Nephron (organoid): Measurements from ENCODE around the gene UHMK1.

Experiments
- H3K27ac Mint-ChIP-seq, 3 experiments: 2 replicates each; pipeline ENCODE4 v1.8.0; 2020; ENCODE audit warnings: mixed read lengths in 3 of 3, mild to moderate bottlenecking in 2 of 3, moderate library complexity in 1 of 3
- H3K27me3 Mint-ChIP-seq: 2 replicates; pipeline ENCODE4 v1.8.0; 2021; ENCODE audit warnings: low read depth, mild to moderate bottlenecking, moderate library complexity, mixed read lengths
- H3K36me3 Mint-ChIP-seq: 2 replicates; pipeline ENCODE4 v1.8.0; 2020; ENCODE audit warnings: low read depth, mixed read lengths
- H3K4me1 Mint-ChIP-seq: 2 replicates; pipeline ENCODE4 v1.8.0; 2020; ENCODE audit warnings: mixed read lengths
- H3K4me3 Mint-ChIP-seq, 3 experiments: 2 replicates each; pipeline ENCODE4 v1.8.0; 2020; ENCODE audit warnings: mild to moderate bottlenecking in 3 of 3, mixed read lengths in 3 of 3, moderate library complexity in 2 of 3
- H3K9me3 Mint-ChIP-seq: 2 replicates; pipeline ENCODE4 v1.8.0; 2020; ENCODE audit warnings: mixed read lengths
- CTCF ChIP-seq, 3 experiments: fragments of 200-600 bp; sonication (generic); IDR thresholded peaks; one replicate each; pipeline ENCODE4 v1.5.0; 2021; ENCODE audit warnings: antibody characterized with exemption in 3 of 3; ENCODE audit not compliant: unreplicated experiment in 3 of 3

The UHMK1 gene

GRCh38 chr1:162500805-162501204 lies 3.2 kb downstream of the UHMK1 start:
- Mint-ChIP-seq H3K9me3 (peaks cover 3% of the 10 kb centered on the region), H3K4me1 (peaks cover 26% of the 10 kb centered on the region), H3K4me3 (no peak overlapping the region), H3K27ac (no peak overlapping the region), H3K27me3 (peaks cover 5% of the 10 kb centered on the region), H3K36me3 (peaks cover 27% of the 10 kb centered on the region)
- no peak for TF ChIP-seq CTCF (IDR thresholded peaks at IDR 0.05; ENCODE audit: unreplicated experiment in 3 of 3)

GRCh38 chr1:162502077-162502476 lies 4.5 kb downstream of the UHMK1 start:
- no peak for TF ChIP-seq CTCF (IDR thresholded peaks at IDR 0.05; ENCODE audit: unreplicated experiment in 3 of 3)
- H3K9me3 Mint-ChIP-seq, result peaks cover 3% of the 10 kb centered on the region
- H3K27ac Mint-ChIP-seq, result no peak overlapping the region
- H3K36me3 Mint-ChIP-seq, result peaks cover 40% of the 10 kb centered on the region
- peaks cover 5% of the 10 kb centered on the region for H3K27me3 Mint-ChIP-seq
- peaks cover 26% of the 10 kb centered on the region for H3K4me1 Mint-ChIP-seq
- no peak overlapping the region for H3K4me3 Mint-ChIP-seq

- no peak overlapping the region for H3K4me3 Mint-ChIP-seq
- no peaks in the 10 kb centered on the region for H3K9me3 Mint-ChIP-seq
- peaks cover 21% of the 10 kb centered on the region for H3K4me1 Mint-ChIP-seq
- H3K27ac Mint-ChIP-seq, result no peak overlapping the region
- H3K27me3 Mint-ChIP-seq, result no peaks in the 10 kb centered on the region
- peaks cover 47% of the 10 kb centered on the region for H3K36me3 Mint-ChIP-seq
- TF ChIP-seq CTCF (IDR thresholded peaks at IDR 0.05; ENCODE audit: unreplicated experiment in 3 of 3), result no peak
These were observed 5.3 kb downstream of the UHMK1 start for GRCh38 chr1:162502928-162503327.

- no peak overlapping the region for H3K27ac Mint-ChIP-seq
- H3K4me3 Mint-ChIP-seq, result no peak overlapping the region
- no peaks in the 10 kb centered on the region for H3K4me1 Mint-ChIP-seq
- TF ChIP-seq CTCF (IDR thresholded peaks at IDR 0.05; ENCODE audit: unreplicated experiment in 3 of 3), result no peak
- H3K27me3 Mint-ChIP-seq, result no peaks in the 10 kb centered on the region
- H3K9me3 Mint-ChIP-seq, result no peaks in the 10 kb centered on the region
- peaks cover 39% of the 10 kb centered on the region for H3K36me3 Mint-ChIP-seq
These were observed 29.7 kb downstream of the UHMK1 start for GRCh38 chr1:162527314-162527713.

GRCh38 chr1:162530307-162530987 lies 32.8 kb downstream of the UHMK1 start:
- peaks cover 12% of the 10 kb centered on the region for H3K36me3 Mint-ChIP-seq
- no peaks in the 10 kb centered on the region for H3K9me3 Mint-ChIP-seq
- H3K27me3 Mint-ChIP-seq, result no peaks in the 10 kb centered on the region
- no peak for TF ChIP-seq CTCF (IDR thresholded peaks at IDR 0.05; ENCODE audit: unreplicated experiment in 3 of 3)
- no peak overlapping the region for H3K27ac Mint-ChIP-seq
- H3K4me3 Mint-ChIP-seq, result no peak overlapping the region
- H3K4me1 Mint-ChIP-seq, result no peaks in the 10 kb centered on the region

- Mint-ChIP-seq H3K36me3 (peaks cover 11% of the 10 kb centered on the region), H3K4me1 (no peaks in the 10 kb centered on the region), H3K27ac (no peak overlapping the region), H3K27me3 (no peaks in the 10 kb centered on the region), H3K4me3 (no peak overlapping the region), H3K9me3 (no peaks in the 10 kb centered on the region)
- TF ChIP-seq CTCF (IDR thresholded peaks at IDR 0.05; ENCODE audit: unreplicated experiment in 3 of 3), result no peak
These were observed 33.3 kb downstream of the UHMK1 start for GRCh38 chr1:162530988-162531319.
